GM11168 (cell line): Measurements from ENCODE around the gene BAK1.

Experiments used
- in situ Hi-C: fragments of 300-500 bp; cut with MboI; formaldehyde crosslinking; loops from one replicate; pipeline ENCODE4 v1.12.0; 2022; ENCODE audit warnings: low sequenced_read_pairs; ENCODE audit not compliant: unreplicated experiment

BAK1 gene

GRCh38 chr6:33579828-33580714 is at the start of gene BAK1:
TSS of gene BAK1 (minus strand) at chr6:33580276. CDS start at chr6:33577604, 2,672 bp downstream.
- in situ Hi-C loops = loop anchor here (5.0 to 10.0 kb wide), 2 partner anchors 125 to 133 kb away; no protein-coding TSS in a partner anchor

- in situ Hi-C loops = no loop called here
Observed at GRCh38 chr6:33628401-33628964, 48.4 kb upstream of the BAK1 start.

- in situ Hi-C loops = no loop called here
Observed at GRCh38 chr6:33627876-33628275, 47.8 kb upstream of the BAK1 start.

GRCh38 chr6:33624856-33625255 is 44.8 kb upstream of the BAK1 start:
- in situ Hi-C loops = loop anchor here (5.0 kb wide), 1 partner anchor 38 kb away; no protein-coding TSS in a partner anchor

GRCh38 chr6:33623895-33624381 is 43.9 kb upstream of the BAK1 start:
- in situ Hi-C loops = loop anchor here (5.0 kb wide), 1 partner anchor 37 kb away; no protein-coding TSS in a partner anchor

- in situ Hi-C loops = loop anchor here (5.0 kb wide), 1 partner anchor 35 kb away; no protein-coding TSS in a partner anchor
Observed at GRCh38 chr6:33622456-33623431, 42.7 kb upstream of the BAK1 start.

GRCh38 chr6:33621711-33622388 is 41.8 kb upstream of the BAK1 start:
- in situ Hi-C loops = loop anchor here (5.0 kb wide), 1 partner anchor 35 kb away; no protein-coding TSS in a partner anchor

GRCh38 chr6:33620856-33621710 is 41.0 kb upstream of the BAK1 start, which contains the start of gene ITPR3:
TSS of gene ITPR3 (plus strand) at chr6:33621322. CDS start at chr6:33621603, 281 bp downstream.
- in situ Hi-C loops = loop anchor here (5.0 kb wide), 1 partner anchor 34 kb away; no protein-coding TSS in a partner anchor

- in situ Hi-C loops = loop anchor here (5.0 kb wide), 1 partner anchor 33 kb away; no protein-coding TSS in a partner anchor
Observed at GRCh38 chr6:33620158-33620855, 40.2 kb upstream of the BAK1 start.

GRCh38 chr6:33619166-33619840 is 39.2 kb upstream of the BAK1 start:
- in situ Hi-C loops = no loop called here

GRCh38 chr6:33616913-33617312 is 36.8 kb upstream of the BAK1 start:
- in situ Hi-C loops = no loop called here

GRCh38 chr6:33616113-33616512 is 36.0 kb upstream of the BAK1 start:
- in situ Hi-C loops = no loop called here

- in situ Hi-C loops = no loop called here
Observed at GRCh38 chr6:33613795-33614168, 33.7 kb upstream of the BAK1 start.

GRCh38 chr6:33613146-33613794 is 33.2 kb upstream of the BAK1 start:
- in situ Hi-C loops = no loop called here

GRCh38 chr6:33610779-33611732 is 31.0 kb upstream of the BAK1 start:
- in situ Hi-C loops = no loop called here

GRCh38 chr6:33610067-33610466 is 30.0 kb upstream of the BAK1 start:
- in situ Hi-C loops = no loop called here
